GM12891 (cell line): ENCODE results near the gene PRKCA.

ENCODE experiments used
- DNase-seq: peaks from one replicate; pipeline ENCODE4 v3.0.0; 2011; ENCODE audit warnings: low spot score; ENCODE audit not compliant: insufficient read length
- FAIRE-seq: peaks from 2 replicates; lab custom pipeline; 2011; peaks lifted over from hg19 to GRCh38; lab: Jason Lieb, UNC
- PAX5 ChIP-seq: IDR thresholded peaks from 2 replicates; pipeline ENCODE4 v1.6.1; 2011; ENCODE audit warnings: low read length, moderate library complexity, mild to moderate bottlenecking; ENCODE audit not compliant: insufficient read depth, severe bottlenecking
- POLR2A ChIP-seq: IDR thresholded peaks from 2 replicates; pipeline ENCODE4 v1.6.1; 2011; ENCODE audit warnings: low read depth, low read length, control low read depth
- POLR2AphosphoS5 ChIP-seq: IDR thresholded peaks from 2 replicates; pipeline ENCODE4 v1.6.1; 2011; ENCODE audit warnings: low read depth, low read length, control low read depth
- POU2F2 ChIP-seq: IDR thresholded peaks from 2 replicates; pipeline ENCODE4 v1.6.1; 2011; ENCODE audit warnings: low read depth, mild to moderate bottlenecking, control low read depth, low read length, moderate library complexity
- SPI1 ChIP-seq: IDR thresholded peaks from 2 replicates; pipeline ENCODE4 v1.6.1; 2011; ENCODE audit warnings: low read depth, low read length, control low read depth
- TAF1 ChIP-seq: IDR thresholded peaks from 2 replicates; pipeline ENCODE4 v1.6.1; 2011; ENCODE audit warnings: low read depth, low read length, control low read depth

PRKCA gene

DNA sequence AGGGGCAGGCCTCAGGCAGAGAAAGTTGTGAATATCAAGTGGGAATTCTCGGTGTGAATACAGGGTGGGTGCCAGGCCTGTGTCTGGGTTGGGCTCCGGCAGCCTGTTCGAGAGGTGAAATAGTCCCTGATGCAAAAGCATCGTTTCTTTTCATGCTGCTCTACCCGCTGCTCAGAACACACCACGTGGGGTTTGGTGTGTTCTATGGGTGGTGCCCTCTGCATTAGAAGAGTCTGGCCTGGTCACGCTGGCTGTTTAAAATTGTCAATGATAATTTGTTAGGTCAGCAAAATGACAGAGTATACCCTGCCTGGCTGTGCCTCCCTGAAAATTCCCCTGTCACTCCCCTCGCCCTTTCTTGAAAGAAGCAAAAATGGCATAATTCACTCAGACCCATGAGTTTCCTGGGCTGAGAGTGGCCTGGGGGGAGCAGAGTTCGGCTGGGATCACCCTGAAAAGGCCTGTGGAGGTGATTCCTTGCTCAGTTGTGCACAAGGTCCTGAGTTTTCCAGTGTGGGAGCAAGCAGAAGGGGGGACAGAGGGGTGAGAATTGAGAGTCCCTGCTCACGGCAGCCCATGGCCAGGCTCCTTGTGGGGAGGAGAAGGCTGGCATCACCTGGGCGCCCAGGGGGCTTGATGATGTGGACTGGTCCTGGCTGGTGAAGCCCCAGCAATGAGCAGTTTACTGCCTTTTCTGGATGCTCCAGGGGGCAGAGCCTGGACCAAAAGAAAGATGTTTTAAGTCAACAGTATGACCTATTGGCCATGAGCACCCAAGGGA lies 535.7 kb downstream of the PRKCA start:
- DNase-seq (no peak), FAIRE-seq (no peak)
- no peak for TF ChIP-seq TAF1
- no peak for TF ChIP-seq POU2F2
- TF ChIP-seq SPI1 = no peak
- no peak for TF ChIP-seq PAX5
- no peak for TF ChIP-seq POLR2A
- no peak for TF ChIP-seq POLR2AphosphoS5

DNA sequence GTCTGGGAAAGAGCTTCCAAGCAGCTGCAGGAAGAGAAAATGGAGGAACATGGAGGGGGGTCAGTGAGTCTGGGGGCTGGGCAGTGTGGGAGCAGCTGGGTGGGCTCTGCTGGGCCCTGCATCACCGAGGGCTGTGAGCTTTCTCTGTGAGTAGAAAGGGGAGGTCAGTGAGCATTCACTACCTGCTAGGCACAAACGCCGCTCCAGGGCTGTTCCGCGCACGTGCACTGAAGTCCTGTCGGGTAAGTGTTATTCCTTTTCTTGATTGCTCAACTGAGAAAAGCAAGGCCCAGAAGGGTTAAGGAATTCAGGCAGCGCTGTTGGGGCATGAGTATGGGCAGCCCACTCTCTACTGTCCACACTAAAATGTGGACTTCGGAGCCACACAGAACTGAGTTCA lies 537.2 kb downstream of the PRKCA start:
- DNase-seq = no peak
- FAIRE-seq = no peak
- TF ChIP-seq POLR2A (no peak), PAX5 (no peak), POU2F2 (no peak), POLR2AphosphoS5 (no peak), SPI1 (no peak), TAF1 (no peak)

DNA sequence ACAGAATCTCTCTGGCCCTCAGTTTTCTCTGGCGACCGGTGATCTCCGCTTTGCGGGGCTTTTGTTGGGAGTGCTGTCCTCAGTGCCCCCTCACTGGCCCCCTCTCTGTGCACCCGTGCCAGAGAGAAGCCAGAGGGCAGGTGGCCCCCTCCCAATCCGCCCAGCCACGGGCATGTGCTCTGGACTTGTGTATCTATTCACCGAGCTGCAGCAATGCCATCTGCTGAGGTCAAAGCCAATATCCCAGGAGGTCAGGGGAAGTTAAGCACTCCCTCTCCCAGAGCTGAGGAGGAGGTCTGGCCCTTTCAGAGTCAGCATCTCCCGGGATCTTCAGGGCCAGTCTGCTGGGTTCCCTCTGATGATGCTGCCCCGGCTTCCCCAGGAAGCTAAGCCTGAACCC lies 537.6 kb downstream of the PRKCA start:
- DNase-seq = no peak
- TF ChIP-seq TAF1 (no peak), POLR2AphosphoS5 (no peak), POLR2A (no peak), POU2F2 (no peak), SPI1 (no peak), PAX5 (no peak)
- FAIRE-seq = no peak

DNA sequence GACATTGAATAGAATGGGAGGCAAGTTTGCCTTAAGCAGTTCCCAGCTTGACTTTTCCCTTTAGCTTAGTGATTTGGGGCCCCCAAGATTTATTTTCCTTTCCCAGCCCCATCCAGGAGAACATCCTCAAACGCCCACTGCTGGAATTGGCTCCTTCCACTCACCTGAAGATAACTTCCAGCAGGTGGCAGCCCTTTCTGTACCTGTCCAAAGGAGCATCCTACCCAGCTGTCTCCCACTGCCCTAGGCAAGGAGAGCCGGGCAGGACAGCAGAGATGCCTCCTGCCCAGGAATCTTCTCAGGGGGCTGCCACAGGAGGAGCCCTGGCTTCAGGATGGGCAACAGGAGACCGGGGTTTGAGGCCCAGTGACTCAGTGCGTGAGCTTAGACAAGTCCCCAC lies 538.9 kb downstream of the PRKCA start:
- no peak for TF ChIP-seq POU2F2
- no peak for TF ChIP-seq TAF1
- no peak for TF ChIP-seq SPI1
- TF ChIP-seq PAX5 = no peak
- TF ChIP-seq POLR2AphosphoS5 = no peak
- no peak for TF ChIP-seq POLR2A

DNA sequence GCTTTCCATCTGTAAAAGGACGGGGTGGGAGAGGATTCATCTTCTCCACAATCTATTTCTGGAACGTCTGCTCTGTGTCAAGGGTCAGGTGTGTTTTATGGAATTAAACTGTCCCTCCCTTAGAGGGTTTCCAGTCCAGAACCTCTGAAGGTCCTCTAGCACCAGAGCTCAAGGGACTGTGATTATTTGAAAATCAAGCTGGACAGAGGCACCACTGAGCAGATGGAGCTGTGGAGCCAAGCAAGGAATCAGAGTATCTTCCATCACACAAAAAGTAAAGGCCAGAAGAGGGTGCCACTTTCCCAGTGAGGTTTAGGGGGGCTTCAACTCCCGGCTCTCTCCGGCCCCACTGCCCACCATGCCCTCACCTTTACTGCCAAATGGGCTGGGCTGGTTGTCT lies 539.3 kb downstream of the PRKCA start:
- FAIRE-seq = no peak
- no peak for DNase-seq
- TF ChIP-seq TAF1 (no peak), POLR2A (no peak), SPI1 (no peak), POU2F2 (no peak), PAX5 (no peak), POLR2AphosphoS5 (no peak)

More for the DNA sequence above, 538.9 kb downstream of the PRKCA start:
- FAIRE-seq (no peak), DNase-seq (no peak)

DNA sequence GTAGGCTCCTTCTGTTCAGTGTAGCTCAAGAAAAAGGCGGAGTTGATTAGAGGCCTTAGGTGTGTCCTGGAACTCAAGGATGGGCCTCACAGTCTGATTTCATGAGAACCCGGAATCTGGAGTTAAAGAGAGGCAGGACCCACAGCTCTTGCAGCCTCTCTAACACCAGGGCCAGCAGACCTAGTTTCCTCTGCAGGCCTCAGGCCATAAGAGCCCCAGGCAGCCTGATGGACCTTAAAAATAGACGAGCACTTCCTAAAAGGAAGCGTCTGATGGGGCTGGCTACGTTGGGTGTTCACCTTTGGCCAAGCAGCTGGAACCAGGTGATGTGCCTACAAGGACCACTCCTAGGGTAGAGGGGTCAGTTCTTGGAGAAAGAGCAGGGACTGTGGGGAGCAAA lies 540.1 kb downstream of the PRKCA start:
- DNase-seq = no peak
- TF ChIP-seq TAF1 (no peak), PAX5 (no peak), POU2F2 (no peak), POLR2A (no peak), POLR2AphosphoS5 (no peak), SPI1 (no peak)
- no peak for FAIRE-seq

DNA sequence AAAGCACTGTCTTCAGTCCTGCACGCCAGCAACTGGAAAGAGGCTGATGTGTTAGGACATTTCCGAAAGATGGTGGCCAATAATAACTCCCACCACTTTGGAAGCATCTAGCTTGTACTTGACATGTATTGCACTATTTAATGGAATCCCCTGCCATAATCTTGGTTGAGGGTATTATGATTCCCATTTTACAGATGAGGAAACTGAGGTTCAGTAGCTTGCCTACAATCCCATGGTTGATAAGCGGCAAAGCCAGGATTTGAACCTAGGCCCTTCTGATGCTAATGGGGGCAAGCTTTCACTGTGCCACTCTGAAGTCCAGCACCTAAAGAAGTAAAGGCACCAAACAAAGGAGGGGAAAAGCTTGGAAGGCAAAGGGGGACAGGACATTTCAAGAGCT lies 540.5 kb downstream of the PRKCA start:
- DNase-seq (no peak), FAIRE-seq (no peak)
- no peak for TF ChIP-seq PAX5
- no peak for TF ChIP-seq POU2F2
- no peak for TF ChIP-seq POLR2A
- TF ChIP-seq POLR2AphosphoS5 = no peak
- TF ChIP-seq SPI1 = no peak
- no peak for TF ChIP-seq TAF1

DNA sequence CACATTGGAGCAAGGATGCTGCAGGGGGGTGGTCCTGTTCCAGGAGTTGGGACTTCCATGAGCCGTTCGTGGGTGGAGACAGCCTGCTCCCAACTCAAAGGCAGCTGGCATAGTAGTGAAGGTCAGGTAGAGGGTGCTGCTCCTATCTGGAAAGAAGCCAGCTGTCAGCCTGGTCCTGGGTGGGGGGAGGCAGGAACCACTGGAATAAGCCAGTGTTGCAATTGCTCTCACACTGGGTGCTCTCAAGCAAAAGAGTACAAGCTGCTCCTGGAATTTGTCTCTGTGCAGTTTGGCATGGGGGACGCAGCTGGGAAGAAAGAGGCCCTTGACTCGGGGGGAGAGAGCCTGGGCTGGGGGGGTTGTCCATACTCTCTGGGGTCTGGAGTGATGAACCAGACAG lies 541.2 kb downstream of the PRKCA start:
- no peak for DNase-seq
- TF ChIP-seq POLR2AphosphoS5 (no peak), TAF1 (no peak), SPI1 (no peak), POU2F2 (no peak)
- FAIRE-seq = no peak

DNA sequence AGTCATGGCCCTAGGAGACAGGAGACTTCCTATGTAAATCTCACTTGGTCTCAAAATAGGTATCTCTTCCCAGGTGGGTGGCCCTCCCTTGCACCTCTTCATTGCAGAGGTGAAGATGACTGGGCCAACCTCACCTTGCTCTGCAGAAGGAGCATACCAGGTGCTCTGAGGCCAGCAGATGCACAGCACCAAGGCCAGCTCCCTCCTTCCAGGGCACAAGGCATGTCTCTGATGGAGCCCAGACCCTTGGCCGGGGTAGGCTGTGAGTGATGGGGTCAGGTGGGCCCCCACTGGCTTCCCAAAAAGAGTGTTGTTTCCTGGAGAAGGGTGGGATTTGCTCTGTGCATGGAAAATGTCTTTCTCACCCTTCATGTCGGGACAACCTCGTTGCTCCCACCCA lies 545.3 kb downstream of the PRKCA start:
- no peak for DNase-seq
- no peak for FAIRE-seq
- TF ChIP-seq POLR2A = no peak

DNA sequence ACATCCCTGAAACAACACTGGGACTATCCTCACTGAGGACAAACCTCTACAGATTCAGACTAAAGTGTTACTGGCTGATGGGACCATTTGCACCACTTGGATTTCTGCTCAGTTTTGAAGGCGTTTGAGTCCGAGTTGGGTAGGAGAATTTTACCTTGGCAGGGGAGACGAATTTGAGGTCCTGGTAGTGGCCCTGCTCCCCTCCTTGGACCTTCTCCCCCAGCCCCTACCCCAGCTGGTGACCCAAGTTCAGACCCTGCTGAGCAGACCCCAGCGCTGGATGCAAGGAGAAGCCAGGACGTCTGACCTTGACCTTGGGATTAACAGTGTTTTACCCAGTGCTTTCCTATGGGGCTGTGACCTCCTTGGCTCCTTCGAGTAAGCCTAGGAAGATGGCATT lies 546.1 kb downstream of the PRKCA start:
- FAIRE-seq (no peak), DNase-seq (no peak)
- TF ChIP-seq POLR2A (no peak), PAX5 (no peak)

DNA sequence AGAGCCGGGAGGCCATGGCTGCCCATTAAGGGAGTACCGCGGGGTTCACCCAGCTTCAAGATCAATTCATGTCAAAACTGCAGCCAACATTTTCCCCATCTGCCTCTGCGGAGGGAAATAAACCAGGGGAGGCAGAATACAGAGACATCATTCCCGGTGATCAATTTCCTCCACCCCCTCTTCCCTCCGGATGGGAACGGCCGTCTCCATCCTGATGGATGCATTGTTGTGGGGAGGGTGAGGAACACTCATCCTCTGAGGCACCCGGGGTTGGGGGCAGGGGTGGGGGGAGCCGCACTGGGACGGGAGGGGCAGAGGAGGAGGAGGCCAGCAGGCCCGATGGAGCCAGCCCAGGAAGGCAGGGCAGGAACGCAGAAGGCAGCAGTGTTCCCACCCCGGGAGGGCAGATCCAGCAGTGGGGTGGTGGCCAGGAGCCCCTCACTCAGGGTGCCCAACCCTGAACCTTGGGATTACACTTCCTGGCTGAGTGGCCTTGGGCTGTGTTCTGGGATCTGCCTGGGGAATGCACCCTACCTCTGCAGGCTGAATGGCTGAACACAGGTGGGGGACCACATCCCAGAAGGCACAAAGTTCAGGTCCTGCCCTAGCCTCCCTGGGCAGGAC lies 546.7 kb downstream of the PRKCA start:
- no peak for FAIRE-seq
- TF ChIP-seq POLR2AphosphoS5 (no peak), SPI1 (no peak), POLR2A (no peak), PAX5 (no peak), TAF1 (no peak), POU2F2 (no peak)

More for the DNA sequence above, 546.7 kb downstream of the PRKCA start:
- DNase-seq = no peak
